Stromal cell of bone marrow (primary cell): ENCODE results near the gene ETFA.

Experiments used
- DNase-seq: peaks from one replicate; pipeline ENCODE4 v3.0.0-alpha.2; 2012; ENCODE audit warnings: low read depth

Gene ETFA

GRCh38 chr15:76340198-76340802, 29.0 kb upstream of the ETFA start:
- no peak for DNase-seq

- DNase-seq, result no peak
Observed at GRCh38 chr15:76339305-76340197, 28.3 kb upstream of the ETFA start.

- DNase-seq, result no peak
Observed at GRCh38 chr15:76338486-76339304, 27.4 kb upstream of the ETFA start.

- no peak for DNase-seq
Observed at GRCh38 chr15:76337696-76338485, 26.6 kb upstream of the ETFA start.

GRCh38 chr15:76337059-76337695, 25.9 kb upstream of the ETFA start:
- no peak for DNase-seq

GRCh38 chr15:76336254-76337058, 25.2 kb upstream of the ETFA start, which contains the start of gene ISL2:
Gene ISL2, plus strand, starts transcription at chr15:76336773. Its CDS starts 111 bp downstream, at chr15:76336884.
- DNase-seq, result peak; percentile 80

GRCh38 chr15:76335307-76336253, 24.3 kb upstream of the ETFA start:
- no peak for DNase-seq

GRCh38 chr15:76334438-76335306, 23.4 kb upstream of the ETFA start:
- DNase-seq, result no peak

GRCh38 chr15:76333720-76334437, 22.6 kb upstream of the ETFA start:
- no peak for DNase-seq

- DNase-seq, result no peak
Observed at GRCh38 chr15:76333309-76333708, 22.0 kb upstream of the ETFA start.

GRCh38 chr15:76332796-76333195, 21.5 kb upstream of the ETFA start:
- DNase-seq, result no peak

- DNase-seq, result peak; percentile 45
Observed at GRCh38 chr15:76330080-76330680, 18.9 kb upstream of the ETFA start.

GRCh38 chr15:76328958-76329357, 17.7 kb upstream of the ETFA start:
- no peak for DNase-seq

- no peak for DNase-seq
Observed at GRCh38 chr15:76328106-76328696, 16.9 kb upstream of the ETFA start.

GRCh38 chr15:76327191-76328105, 16.2 kb upstream of the ETFA start:
- DNase-seq, result no peak

- no peak for DNase-seq
Observed at GRCh38 chr15:76325704-76326103, 14.4 kb upstream of the ETFA start.
